Memory B cell (primary cell): ENCODE results near the gene NEIL1.
"Not testable (repeated sequence)": the region's sequence is repeated elsewhere in the genome, so short reads cannot be mapped to it uniquely, and the experiment has no call there.

Experiments
- ATAC-seq: fragments of 150-1000 bp; cut with Tn5 transposase; 2 replicates; pipeline ENCODE4 v1.10.0; 2021; ENCODE audit warnings: low read depth, mild to moderate bottlenecking, moderate library complexity
- DNase-seq, 2 donors: peaks; one replicate each; pipeline ENCODE4 v3.0.0; 2022; ENCODE audit warnings: low spot score in 2 of 2
- H3K27ac Mint-ChIP-seq: one replicate; pipeline ENCODE4 v1.8.0; 2022; ENCODE audit warnings: mild to moderate bottlenecking, moderate library complexity, mixed read lengths
- H3K27me3 Mint-ChIP-seq: one replicate; pipeline ENCODE4 v1.8.0; 2022; ENCODE audit warnings: mixed read lengths
- H3K36me3 Mint-ChIP-seq: one replicate; pipeline ENCODE4 v1.8.0; 2022; ENCODE audit warnings: mild to moderate bottlenecking, mixed read lengths
- H3K4me1 Mint-ChIP-seq: one replicate; pipeline ENCODE4 v1.8.0; 2022; ENCODE audit warnings: mixed read lengths
- H3K4me3 Mint-ChIP-seq: one replicate; pipeline ENCODE4 v1.8.0; 2022; ENCODE audit warnings: mild to moderate bottlenecking, moderate library complexity, mixed read lengths
- H3K9me3 Mint-ChIP-seq: one replicate; pipeline ENCODE4 v1.8.0; 2022; ENCODE audit warnings: mixed read lengths

The NEIL1 gene

GRCh38 chr15:75343953-75344352, 2.9 kb upstream of the NEIL1 start:
- H3K27me3 Mint-ChIP-seq, H3K36me3 Mint-ChIP-seq, ATAC-seq, DNase-seq, H3K4me3 Mint-ChIP-seq, H3K9me3 Mint-ChIP-seq: not testable (repeated sequence)
- H3K27ac Mint-ChIP-seq = peak overlapping the region; percentile 99
- peaks cover 19% of the 10 kb centered on the region for H3K4me1 Mint-ChIP-seq

- Mint-ChIP-seq H3K27me3 (no peaks in the 10 kb centered on the region), H3K4me1 (peaks cover 30% of the 10 kb centered on the region), H3K36me3 (peaks cover 3% of the 10 kb centered on the region), H3K4me3 (peak overlapping the region; percentile 89), H3K27ac (peak overlapping the region; percentile 99), H3K9me3 (peaks cover 5% of the 10 kb centered on the region)
- ATAC-seq (peak; percentile 75), DNase-seq (peak; percentile 88 to 89)
Measured at GRCh38 chr15:75347222-75348033, 589 bp downstream of the NEIL1 start.

GRCh38 chr15:75348034-75348561, 1.3 kb downstream of the NEIL1 start:
- Mint-ChIP-seq H3K27me3 (no peaks in the 10 kb centered on the region), H3K36me3 (peaks cover 3% of the 10 kb centered on the region), H3K27ac (peak overlapping the region; percentile 99), H3K9me3 (peaks cover 5% of the 10 kb centered on the region), H3K4me1 (peaks cover 30% of the 10 kb centered on the region), H3K4me3 (peak overlapping the region; percentile 89)
- ATAC-seq (no peak), DNase-seq (no peak)

GRCh38 chr15:75348562-75349350, 1.9 kb downstream of the NEIL1 start:
- Mint-ChIP-seq H3K27ac (peak overlapping the region; percentile 99), H3K4me1 (peaks cover 30% of the 10 kb centered on the region)

GRCh38 chr15:75349351-75349669, 2.5 kb downstream of the NEIL1 start:
- ATAC-seq, H3K9me3 Mint-ChIP-seq, H3K36me3 Mint-ChIP-seq, DNase-seq, H3K27me3 Mint-ChIP-seq: not testable (repeated sequence)
- H3K4me3 Mint-ChIP-seq = peak overlapping the region; percentile 67
- H3K27ac Mint-ChIP-seq = peak overlapping the region; percentile 99
- H3K4me1 Mint-ChIP-seq = peaks cover 27% of the 10 kb centered on the region

More at GRCh38 chr15:75348562-75349350, 1.9 kb downstream of the NEIL1 start:
- H3K4me3 Mint-ChIP-seq = peak overlapping the region; percentile 73
- H3K36me3 Mint-ChIP-seq = peaks cover 3% of the 10 kb centered on the region
- ATAC-seq = no peak
- H3K9me3 Mint-ChIP-seq = peaks cover 5% of the 10 kb centered on the region
- peak in 1 of 2 donors; percentile 38 for DNase-seq
- H3K27me3 Mint-ChIP-seq = no peaks in the 10 kb centered on the region

- Mint-ChIP-seq H3K9me3 (peaks cover 5% of the 10 kb centered on the region), H3K36me3 (peaks cover 5% of the 10 kb centered on the region), H3K4me3 (peak overlapping the region; percentile 67), H3K4me1 (peaks cover 27% of the 10 kb centered on the region), H3K27ac (peak overlapping the region; percentile 99), H3K27me3 (no peaks in the 10 kb centered on the region)
- ATAC-seq (peak; percentile 67), DNase-seq (peak; percentile 80 to 89)
Measured at GRCh38 chr15:75349851-75350588, 3.2 kb downstream of the NEIL1 start.

- DNase-seq (no peak), ATAC-seq (no peak)
- Mint-ChIP-seq H3K4me1 (peaks cover 23% of the 10 kb centered on the region), H3K36me3 (peaks cover 7% of the 10 kb centered on the region), H3K27ac (peak overlapping the region; percentile 99), H3K27me3 (no peaks in the 10 kb centered on the region), H3K9me3 (peaks cover 5% of the 10 kb centered on the region), H3K4me3 (no peak overlapping the region)
Measured at GRCh38 chr15:75350601-75351361, 3.9 kb downstream of the NEIL1 start.

- peaks cover 5% of the 10 kb centered on the region for H3K9me3 Mint-ChIP-seq
- peaks cover 12% of the 10 kb centered on the region for H3K36me3 Mint-ChIP-seq
- H3K27me3 Mint-ChIP-seq = no peaks in the 10 kb centered on the region
- H3K27ac Mint-ChIP-seq = peak overlapping the region; percentile 99
- H3K4me1 Mint-ChIP-seq = peaks cover 14% of the 10 kb centered on the region
- ATAC-seq (no peak), DNase-seq (no peak)
- no peak overlapping the region for H3K4me3 Mint-ChIP-seq
Measured at GRCh38 chr15:75352186-75353080, 5.6 kb downstream of the NEIL1 start.

GRCh38 chr15:75353604-75354003, 6.8 kb downstream of the NEIL1 start:
- H3K27ac Mint-ChIP-seq = no peak overlapping the region

GRCh38 chr15:75354454-75354853, 7.6 kb downstream of the NEIL1 start:
- Mint-ChIP-seq H3K27ac (peak overlapping the region; percentile 56), H3K4me1 (peaks cover 11% of the 10 kb centered on the region), H3K4me3 (no peak overlapping the region), H3K27me3 (no peaks in the 10 kb centered on the region), H3K36me3 (peaks cover 14% of the 10 kb centered on the region), H3K9me3 (peaks cover 5% of the 10 kb centered on the region)
- ATAC-seq (no peak), DNase-seq (no peak)

More at GRCh38 chr15:75353604-75354003, 6.8 kb downstream of the NEIL1 start:
- Mint-ChIP-seq H3K27me3 (no peaks in the 10 kb centered on the region), H3K9me3 (peaks cover 5% of the 10 kb centered on the region), H3K4me3 (no peak overlapping the region), H3K4me1 (peaks cover 11% of the 10 kb centered on the region), H3K36me3 (peaks cover 14% of the 10 kb centered on the region)
- DNase-seq (no peak), ATAC-seq (no peak)

- peaks cover 4% of the 10 kb centered on the region for H3K4me1 Mint-ChIP-seq
- H3K27ac Mint-ChIP-seq = no peak overlapping the region
- peaks cover 14% of the 10 kb centered on the region for H3K36me3 Mint-ChIP-seq
- ATAC-seq (no peak), DNase-seq (no peak)
- H3K4me3 Mint-ChIP-seq = no peak overlapping the region
- no peaks in the 10 kb centered on the region for H3K9me3 Mint-ChIP-seq
- no peaks in the 10 kb centered on the region for H3K27me3 Mint-ChIP-seq
Measured at GRCh38 chr15:75355369-75355768, 8.5 kb downstream of the NEIL1 start.

- Mint-ChIP-seq H3K4me1 (no peaks in the 10 kb centered on the region), H3K27me3 (no peaks in the 10 kb centered on the region), H3K4me3 (no peak overlapping the region), H3K36me3 (peaks cover 18% of the 10 kb centered on the region), H3K9me3 (no peaks in the 10 kb centered on the region), H3K27ac (peak overlapping the region; percentile 31)
- ATAC-seq = no peak
- DNase-seq = no peak
Measured at GRCh38 chr15:75356006-75356405, 9.2 kb downstream of the NEIL1 start.
